NOMO-1 treated with DMSO at 0.1 percent for 48 hours (cell line): ENCODE measurements around the gene BRAF.
A peak's percentile ranks its signal among the peaks of the same experiment; 100 is the strongest.
"Not testable (repeated sequence)": the region's sequence is repeated elsewhere in the genome, so short reads cannot be mapped to it uniquely, and the experiment has no call there.

ENCODE experiments used
- DNase-seq: peaks from one replicate; lab custom pipeline; 2025; ENCODE audit not compliant: unreplicated experiment; lab: John Stamatoyannopoulos, UW

The BRAF gene

GRCh38 chr7:140719721-140720120 lies 205.0 kb downstream of the BRAF start:
- DNase-seq: peak; percentile 33

GRCh38 chr7:140714331-140715040 lies 210.2 kb downstream of the BRAF start:
- no peak for DNase-seq

GRCh38 chr7:140712392-140712791 lies 212.3 kb downstream of the BRAF start:
- DNase-seq: not testable (repeated sequence)

DNA sequence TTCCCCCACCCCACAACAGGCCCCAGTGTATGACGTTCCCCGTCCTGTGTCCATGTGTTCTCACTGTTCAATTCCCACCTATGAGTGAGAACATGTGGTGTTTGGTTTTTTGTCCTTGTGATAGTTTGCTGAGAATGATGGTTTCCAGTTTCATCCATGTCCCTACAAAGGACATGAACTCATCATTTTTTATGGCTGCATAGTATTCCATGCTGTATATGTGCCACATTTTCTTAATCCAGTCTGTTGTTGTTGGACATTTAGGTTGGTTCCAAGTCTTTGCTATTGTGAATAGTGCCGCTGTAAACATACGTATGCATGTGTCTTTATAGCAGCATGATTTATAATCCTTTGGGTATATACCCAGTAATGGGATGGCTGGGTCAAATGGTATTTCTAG lies 216.0 kb downstream of the BRAF start:
- not testable (repeated sequence) for DNase-seq

GRCh38 chr7:140707132-140707531 lies 217.6 kb downstream of the BRAF start:
- DNase-seq: no peak

GRCh38 chr7:140704205-140704604 lies 220.5 kb downstream of the BRAF start:
- DNase-seq: no peak

- DNase-seq: no peak
These were observed 222.0 kb downstream of the BRAF start for GRCh38 chr7:140702774-140703173.

GRCh38 chr7:140698477-140698876 lies 226.3 kb downstream of the BRAF start:
- DNase-seq: no peak

GRCh38 chr7:140697447-140698143 lies 227.1 kb downstream of the BRAF start:
- DNase-seq: no peak

GRCh38 chr7:140696680-140697446 lies 227.9 kb downstream of the BRAF start, which contains the start of gene NDUFB2:
NDUFB2 (plus strand) TSS chr7:140696708; CDS start chr7:140696745, 37 bp downstream.
- peak; percentile 57 for DNase-seq

DNA sequence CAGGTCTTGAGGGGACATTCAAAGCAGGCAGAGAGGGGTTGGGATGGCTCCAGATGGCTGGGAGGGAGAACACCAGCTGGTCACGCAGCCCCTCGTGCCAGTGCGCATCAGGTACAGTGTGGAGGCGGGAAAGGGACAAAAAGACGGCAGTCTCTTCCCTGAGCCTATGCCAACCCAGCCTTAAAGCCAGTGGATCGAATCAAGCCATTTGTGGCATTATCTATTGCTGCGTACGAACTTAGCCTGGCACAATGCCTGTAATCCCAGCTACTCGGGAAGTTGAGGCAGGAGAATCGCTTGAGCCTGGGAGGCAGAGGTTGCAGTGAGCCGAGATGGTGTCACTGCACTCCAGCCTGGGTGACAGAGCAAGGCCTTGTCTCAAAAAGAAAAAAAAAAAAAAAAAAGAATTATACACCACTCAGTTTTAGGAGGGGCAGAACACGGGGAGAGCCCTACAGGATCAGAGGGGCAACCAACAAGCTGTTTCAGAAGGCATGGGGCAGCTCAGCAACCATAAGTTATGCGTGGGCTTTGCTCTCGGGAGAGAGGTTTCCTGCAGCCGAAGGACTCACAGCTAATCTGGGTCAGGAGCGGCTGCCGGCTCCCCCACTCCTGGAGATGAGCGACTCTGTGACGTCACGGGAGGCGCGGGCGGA lies 228.6 kb downstream of the BRAF start:
- no peak for DNase-seq

DNA sequence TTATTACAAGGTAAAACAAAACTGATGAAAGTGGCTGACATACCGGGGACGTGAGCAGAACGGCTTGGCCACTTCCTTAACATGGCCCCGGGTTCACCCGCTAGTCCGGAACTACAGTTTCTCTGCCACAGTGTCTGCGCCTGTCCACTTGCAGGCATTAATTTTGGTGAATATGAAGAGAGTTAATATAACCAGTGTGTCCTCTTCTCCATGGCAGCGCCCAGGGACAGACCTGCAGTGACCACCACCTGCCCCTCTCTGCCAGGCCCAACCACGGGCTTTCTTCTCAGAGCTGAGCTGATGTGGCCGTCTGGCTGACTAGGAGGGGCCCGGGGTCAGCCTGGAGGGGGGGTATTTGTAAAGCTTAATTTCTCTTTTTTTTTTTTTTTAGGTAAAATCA lies 229.3 kb downstream of the BRAF start:
- no peak for DNase-seq

DNA sequence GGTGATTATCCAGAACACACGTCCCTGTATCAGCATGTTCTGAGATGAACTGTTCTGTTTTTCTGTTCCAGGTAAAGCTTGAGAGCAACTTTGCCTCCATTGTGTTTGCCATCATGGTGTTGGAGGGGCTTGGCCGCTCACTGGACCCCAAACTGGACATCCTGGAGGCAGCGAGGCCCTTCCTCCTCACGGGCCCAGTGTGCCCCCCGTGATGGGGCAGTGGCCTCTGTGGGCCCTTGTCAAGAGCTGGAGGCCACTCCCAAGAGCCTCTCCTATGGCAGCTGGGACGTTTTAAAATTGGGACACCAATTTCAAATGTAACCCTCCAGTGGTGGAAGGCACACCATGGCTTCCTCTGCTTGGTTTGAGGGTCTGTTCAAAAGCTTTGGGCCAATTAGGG lies 230.1 kb downstream of the BRAF start:
- DNase-seq: no peak

DNA sequence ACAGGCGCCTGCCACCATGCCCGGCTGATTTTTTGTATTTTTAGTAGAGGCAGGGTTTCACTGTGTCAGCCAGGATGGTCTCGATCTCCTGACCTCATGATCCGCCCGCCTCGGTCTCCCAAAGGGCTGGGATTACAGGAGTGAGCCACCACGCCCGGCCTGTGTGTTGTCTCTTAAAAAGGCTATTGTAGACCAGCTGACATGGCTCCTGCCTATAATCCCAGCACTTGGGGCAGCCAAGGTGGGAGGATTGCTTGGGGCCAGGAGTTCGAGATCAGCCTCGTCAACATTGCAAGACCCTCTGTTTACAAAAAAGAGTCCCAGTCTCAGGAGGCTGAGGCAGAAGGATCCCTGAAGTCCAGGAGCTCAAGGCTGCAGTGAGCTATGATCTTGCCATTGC lies 230.9 kb downstream of the BRAF start:
- DNase-seq: not testable (repeated sequence)

DNA sequence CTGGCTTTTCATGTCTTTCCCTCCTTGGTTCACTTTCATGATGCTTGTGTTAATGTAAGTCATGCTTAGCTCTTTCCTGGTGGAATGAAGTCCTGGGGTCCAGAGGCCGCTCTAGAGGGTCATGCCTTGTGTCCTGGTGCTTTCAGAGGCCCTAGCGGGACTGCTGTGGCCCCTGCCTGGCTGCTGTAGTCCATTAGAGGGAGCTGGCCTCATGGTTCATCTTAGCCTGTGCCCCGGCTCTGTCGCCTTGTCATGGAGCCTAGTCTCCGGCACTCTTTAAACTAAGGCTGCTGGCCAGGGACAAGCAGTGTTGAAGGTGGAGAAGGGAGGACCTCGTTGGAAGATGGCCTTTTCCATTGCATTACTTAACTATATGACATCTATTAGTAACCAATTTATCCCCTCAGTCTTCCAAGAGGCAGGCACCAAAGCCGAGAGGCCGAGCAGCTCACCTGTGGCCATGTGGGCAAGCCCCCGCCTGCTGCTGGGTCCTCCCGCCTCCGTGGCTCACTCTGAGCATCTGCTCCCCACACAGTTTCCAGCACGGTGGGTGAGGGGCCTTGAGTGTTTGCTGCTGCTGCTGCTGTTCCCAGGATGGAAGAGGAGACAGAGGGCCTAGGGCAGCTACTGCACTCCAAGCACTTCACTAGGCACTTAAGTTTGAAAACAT lies 233.2 kb downstream of the BRAF start:
- DNase-seq: no peak

DNA sequence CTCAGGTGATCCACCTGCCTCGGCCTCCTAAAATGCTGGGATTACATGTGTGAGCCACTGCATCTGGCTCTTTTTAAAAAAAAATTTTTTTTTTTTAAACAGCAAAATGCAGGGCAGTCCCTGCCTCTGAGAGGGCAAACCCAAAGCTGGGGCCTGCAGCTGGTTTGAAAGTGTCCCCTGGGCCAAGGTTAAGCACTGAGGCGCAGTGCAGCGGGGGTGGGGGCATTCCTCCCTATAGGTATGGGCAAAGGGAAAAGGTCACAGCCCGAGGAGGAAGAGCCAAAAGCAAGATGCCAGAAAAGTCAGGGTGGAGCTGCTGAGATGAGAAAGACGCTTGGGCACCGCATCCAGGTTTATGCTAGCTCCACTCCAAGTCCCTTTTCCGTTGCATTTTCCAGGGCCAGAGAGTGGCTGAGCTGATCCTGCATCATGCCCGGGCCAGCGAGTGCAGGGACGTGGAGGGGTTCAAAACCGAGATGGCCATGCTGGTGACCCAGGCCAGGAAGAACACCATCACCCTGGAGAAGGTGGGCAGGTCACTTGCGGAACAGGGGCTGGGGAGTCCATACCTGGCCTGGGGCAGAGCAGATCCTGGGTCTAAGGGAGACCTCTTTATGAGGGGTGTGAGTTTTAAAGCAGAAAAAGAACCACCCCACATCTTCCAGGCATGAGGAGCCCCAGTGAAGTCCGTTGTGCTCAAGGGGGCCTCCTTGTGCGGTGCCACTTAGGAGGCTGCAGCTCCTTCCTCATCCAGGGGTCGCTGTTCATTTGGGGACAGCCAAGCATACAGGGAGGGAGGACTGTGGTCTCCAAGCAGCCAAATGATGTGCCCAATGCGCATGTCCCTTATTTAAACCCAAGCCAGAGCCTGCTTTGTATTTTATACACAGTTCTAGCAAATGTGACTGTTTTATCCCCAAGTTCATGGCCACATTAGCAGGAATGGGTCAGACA lies 235.3 kb downstream of the BRAF start:
- no peak for DNase-seq

DNA sequence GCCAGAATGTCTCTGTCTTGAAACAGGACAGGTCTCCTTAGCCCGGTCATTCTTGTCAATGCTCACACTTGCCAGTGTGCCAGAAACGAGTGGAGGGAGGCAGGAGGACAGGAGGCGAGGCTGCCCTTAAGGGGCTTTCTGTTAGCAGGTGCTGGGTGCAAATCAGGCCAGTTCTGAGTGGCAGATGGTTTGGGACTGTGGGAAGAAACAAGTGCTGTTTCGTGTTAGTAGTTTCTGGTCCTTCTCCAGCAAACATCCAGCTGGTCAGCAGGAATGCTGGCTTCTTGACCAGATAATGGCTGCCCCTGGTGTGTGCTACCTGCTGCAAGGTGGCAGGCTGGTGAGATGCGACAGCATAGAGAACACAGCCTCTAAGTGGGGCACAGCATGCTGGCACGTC lies 236.4 kb downstream of the BRAF start:
- no peak for DNase-seq

GRCh38 chr7:140686921-140687320 lies 237.8 kb downstream of the BRAF start:
- no peak for DNase-seq

GRCh38 chr7:140685407-140686087 lies 239.2 kb downstream of the BRAF start:
- DNase-seq: no peak
